Adipocyte (in vitro differentiated cells): ENCODE results near the gene BICRAL.
"Not testable (repeated sequence)": the region's sequence is repeated elsewhere in the genome, so short reads cannot be mapped to it uniquely, and the experiment has no call there.

Experiments
- DNase-seq: peaks from one replicate; pipeline ENCODE4 v3.0.0-alpha.2; 2015; ENCODE audit warnings: low read depth
- H3K27me3 ChIP-seq: replicated peaks from 2 replicates; pipeline ENCODE4 v1.7.0; 2013; ENCODE audit warnings: mild to moderate bottlenecking, low read length, moderate library complexity; ENCODE audit not compliant: control insufficient read depth, insufficient read depth
- H3K36me3 ChIP-seq: 2 replicates; pipeline ENCODE4 v1.7.0; 2013; ENCODE audit warnings: low read length, mild to moderate bottlenecking, moderate library complexity; ENCODE audit not compliant: control insufficient read depth, insufficient read depth, severe bottlenecking
- H3K4me1 ChIP-seq: 2 replicates; pipeline ENCODE4 v1.7.0; 2013; ENCODE audit warnings: mild to moderate bottlenecking, low read length, moderate library complexity; ENCODE audit not compliant: control insufficient read depth, insufficient read depth
- H3K4me3 ChIP-seq: 2 replicates; pipeline ENCODE4 v1.7.0; 2013; ENCODE audit warnings: mild to moderate bottlenecking, low read length, moderate library complexity
- H3K9ac ChIP-seq: 2 replicates; pipeline ENCODE4 v1.7.0; 2013; ENCODE audit warnings: mild to moderate bottlenecking, low read length, moderate library complexity
- H3K9me3 ChIP-seq: 2 replicates; pipeline ENCODE4 v1.7.0; 2013; ENCODE audit warnings: mild to moderate bottlenecking, low read length, moderate library complexity; ENCODE audit not compliant: control insufficient read depth

Gene BICRAL

DNA sequence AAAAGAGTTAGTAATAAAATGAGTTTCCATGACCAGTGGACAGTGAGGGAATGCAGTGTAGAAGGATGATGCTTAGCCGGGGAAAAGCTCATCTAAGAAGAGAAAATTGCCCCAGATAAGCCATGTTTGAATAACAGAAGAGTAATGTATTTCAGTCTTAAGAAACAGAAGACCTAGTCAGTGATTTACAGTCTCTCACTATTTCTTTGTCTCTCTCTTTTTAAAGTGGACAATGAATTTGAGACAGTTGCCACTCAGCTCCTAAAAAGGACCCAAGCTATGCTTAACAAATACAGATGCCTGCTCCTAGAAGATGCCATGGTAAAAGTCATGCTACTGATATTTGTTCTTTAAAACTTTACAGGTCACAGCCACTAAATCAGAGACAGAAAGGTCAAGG lies 78.2 kb downstream of the BICRAL start:
- Histone ChIP-seq H3K36me3 (peaks cover 76% of the 10 kb centered on the region), H3K4me1 (peaks cover 3% of the 10 kb centered on the region), H3K9ac (no peak overlapping the region), H3K9me3 (no peaks in the 10 kb centered on the region), H3K4me3 (no peak overlapping the region), H3K27me3 (no peaks in the 10 kb centered on the region)
- DNase-seq, result no peak

- no peak overlapping the region for H3K4me3 ChIP-seq
- peaks cover 3% of the 10 kb centered on the region for H3K4me1 ChIP-seq
- no peaks in the 10 kb centered on the region for H3K27me3 ChIP-seq
- no peaks in the 10 kb centered on the region for H3K9me3 ChIP-seq
- no peak for DNase-seq
- H3K36me3 ChIP-seq, result peaks cover 75% of the 10 kb centered on the region
- H3K9ac ChIP-seq, result no peak overlapping the region
These were observed 78.6 kb downstream of the BICRAL start for GRCh38 chr6:42860481-42860880.

DNA sequence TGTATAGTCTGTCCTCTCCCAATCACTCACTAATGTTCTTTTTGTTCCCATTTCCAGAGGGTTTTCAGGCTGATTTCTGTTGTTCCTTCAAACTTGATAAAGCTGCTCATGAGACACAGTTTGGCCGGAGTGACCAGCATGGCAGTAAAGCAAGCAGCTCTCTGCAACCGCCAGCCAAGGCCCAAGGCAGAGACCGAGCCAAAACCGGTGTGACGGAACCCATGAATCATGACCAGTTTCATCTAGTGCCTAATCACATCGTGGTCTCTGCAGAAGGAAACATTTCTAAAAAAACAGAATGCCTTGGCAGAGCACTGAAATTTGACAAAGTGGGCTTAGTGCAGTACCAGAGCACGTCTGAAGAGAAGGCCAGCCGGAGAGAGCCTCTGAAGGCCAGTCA lies 82.8 kb downstream of the BICRAL start:
- H3K4me3 ChIP-seq, result no peak overlapping the region
- H3K4me1 ChIP-seq, result peaks cover 3% of the 10 kb centered on the region
- H3K36me3 ChIP-seq, result peaks cover 59% of the 10 kb centered on the region
- H3K27me3 ChIP-seq, result no peaks in the 10 kb centered on the region
- no peak overlapping the region for H3K9ac ChIP-seq
- H3K9me3 ChIP-seq, result no peaks in the 10 kb centered on the region
- DNase-seq, result no peak

GRCh38 chr6:42870145-42870936 lies 88.5 kb downstream of the BICRAL start:
- H3K36me3 ChIP-seq, result peaks cover 16% of the 10 kb centered on the region
- no peak for DNase-seq
- H3K4me1 ChIP-seq, result peaks cover 3% of the 10 kb centered on the region
- H3K27me3 ChIP-seq, result no peaks in the 10 kb centered on the region
- H3K9ac ChIP-seq, result no peak overlapping the region
- H3K4me3 ChIP-seq, result no peak overlapping the region
- H3K9me3 ChIP-seq, result no peaks in the 10 kb centered on the region

DNA sequence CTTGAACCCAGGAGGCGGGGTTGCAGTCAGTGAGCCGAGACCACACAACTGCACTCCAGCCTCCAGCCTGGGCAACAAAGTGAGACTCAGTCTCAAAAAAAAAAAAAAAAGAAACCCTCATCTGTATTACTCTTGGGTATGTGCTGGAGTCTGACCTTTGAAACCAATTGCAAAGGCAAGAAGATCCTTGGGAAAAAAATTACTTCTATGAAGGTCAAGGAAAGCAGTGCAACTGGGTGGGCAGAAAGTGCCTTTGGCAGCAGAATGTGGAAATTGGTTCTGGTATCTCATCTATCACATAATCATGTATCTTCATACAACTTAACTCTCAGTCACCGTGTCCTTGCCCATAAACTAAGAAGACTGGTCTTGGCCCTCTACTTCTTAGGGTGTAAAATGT lies 89.9 kb downstream of the BICRAL start:
- no peak overlapping the region for H3K4me3 ChIP-seq
- peaks cover 4% of the 10 kb centered on the region for H3K36me3 ChIP-seq
- no peaks in the 10 kb centered on the region for H3K27me3 ChIP-seq
- no peaks in the 10 kb centered on the region for H3K9me3 ChIP-seq
- H3K4me1 ChIP-seq, result peaks cover 3% of the 10 kb centered on the region
- no peak for DNase-seq
- H3K9ac ChIP-seq, result no peak overlapping the region

DNA sequence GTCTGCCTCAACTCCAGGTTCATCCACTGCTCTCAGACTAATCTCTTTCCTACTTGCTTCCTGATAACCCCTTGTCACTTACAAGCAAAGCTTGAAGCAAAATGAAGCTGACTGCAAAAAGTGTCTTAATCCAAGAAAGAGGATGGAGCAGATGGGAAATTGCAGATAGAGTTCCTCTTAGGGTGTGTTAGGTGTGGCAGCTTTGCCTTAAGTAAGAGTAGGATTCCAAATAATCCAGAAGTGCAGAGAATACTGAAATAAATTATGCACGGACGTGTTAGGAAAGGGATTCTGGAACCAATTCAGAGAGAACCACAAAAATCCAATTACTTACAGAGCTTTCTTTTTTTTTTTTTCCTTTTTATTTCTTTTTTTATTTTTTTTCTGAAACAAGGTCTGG lies 91.5 kb downstream of the BICRAL start:
- DNase-seq, result no peak
- no peak overlapping the region for H3K9ac ChIP-seq
- H3K36me3 ChIP-seq, result no peaks in the 10 kb centered on the region
- H3K4me3 ChIP-seq, result no peak overlapping the region
- no peaks in the 10 kb centered on the region for H3K9me3 ChIP-seq
- H3K27me3 ChIP-seq, result no peaks in the 10 kb centered on the region
- H3K4me1 ChIP-seq, result peaks cover 7% of the 10 kb centered on the region

GRCh38 chr6:42877695-42878094 lies 95.8 kb downstream of the BICRAL start:
- Histone ChIP-seq H3K36me3 (peaks cover 8% of the 10 kb centered on the region), H3K4me1 (peaks cover 10% of the 10 kb centered on the region), H3K27me3 (no peaks in the 10 kb centered on the region), H3K9me3 (no peaks in the 10 kb centered on the region), H3K4me3 (no peak overlapping the region), H3K9ac (peak overlapping the region; percentile 58)
- DNase-seq, result no peak

DNA sequence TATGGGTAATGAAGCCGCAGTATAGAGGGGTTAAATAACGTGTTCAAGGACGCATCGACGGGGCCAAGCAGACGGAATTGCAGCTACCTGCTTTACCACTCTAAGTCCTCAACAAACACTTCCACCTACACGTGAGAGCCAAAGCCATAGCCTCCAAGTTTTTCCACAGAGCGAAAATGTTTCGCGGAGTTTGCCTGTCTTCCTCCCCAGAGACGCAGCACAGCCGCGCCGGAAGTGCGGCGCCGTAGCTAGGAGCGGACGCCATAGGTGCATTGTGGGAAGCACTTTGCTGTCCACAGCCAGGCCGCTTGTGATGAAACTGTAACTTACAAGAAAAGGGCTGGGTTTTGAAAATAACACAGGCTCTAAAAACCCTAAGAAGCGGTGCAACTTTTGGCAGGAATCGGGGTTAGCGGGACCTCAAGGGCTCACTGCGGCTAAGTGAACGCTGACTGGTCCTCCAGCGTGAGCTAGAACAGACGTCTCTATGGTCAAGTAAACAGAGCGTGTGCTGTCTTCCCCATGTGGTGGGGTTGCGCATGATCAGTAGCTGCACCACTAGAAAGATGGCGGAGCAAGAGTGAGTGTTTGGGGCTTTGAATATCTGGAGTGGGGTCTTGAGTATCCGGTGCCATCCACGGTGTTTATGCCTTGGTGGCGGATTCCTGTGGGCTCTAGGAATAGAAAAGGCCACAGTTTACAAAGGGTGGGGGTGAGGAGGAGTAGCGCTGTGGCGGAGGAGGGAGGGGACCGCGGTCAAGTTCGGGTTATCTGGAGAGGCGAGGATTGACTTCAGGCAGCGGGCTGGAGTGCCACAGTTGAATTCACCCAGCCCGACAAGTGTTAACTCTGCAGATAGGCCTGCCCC lies 97.8 kb downstream of the BICRAL start, which contains the start of gene RPL7L1:
RPL7L1 (plus strand) TSS at position 245 of the 868 bp plus-strand sequence; CDS start at position 540, 295 bp downstream.
- Histone ChIP-seq H3K4me3 (peak within 1 kb of the TSS; percentile 84), H3K9me3 (no peaks in the 10 kb centered on the region), H3K9ac (peak within 1 kb of the TSS; percentile 92), H3K4me1 (peaks cover 7% of the 10 kb centered on the region), H3K36me3 (peaks cover 28% of the 10 kb centered on the region), H3K27me3 (no peaks in the 10 kb centered on the region)
- peak; percentile 92 for DNase-seq

DNA sequence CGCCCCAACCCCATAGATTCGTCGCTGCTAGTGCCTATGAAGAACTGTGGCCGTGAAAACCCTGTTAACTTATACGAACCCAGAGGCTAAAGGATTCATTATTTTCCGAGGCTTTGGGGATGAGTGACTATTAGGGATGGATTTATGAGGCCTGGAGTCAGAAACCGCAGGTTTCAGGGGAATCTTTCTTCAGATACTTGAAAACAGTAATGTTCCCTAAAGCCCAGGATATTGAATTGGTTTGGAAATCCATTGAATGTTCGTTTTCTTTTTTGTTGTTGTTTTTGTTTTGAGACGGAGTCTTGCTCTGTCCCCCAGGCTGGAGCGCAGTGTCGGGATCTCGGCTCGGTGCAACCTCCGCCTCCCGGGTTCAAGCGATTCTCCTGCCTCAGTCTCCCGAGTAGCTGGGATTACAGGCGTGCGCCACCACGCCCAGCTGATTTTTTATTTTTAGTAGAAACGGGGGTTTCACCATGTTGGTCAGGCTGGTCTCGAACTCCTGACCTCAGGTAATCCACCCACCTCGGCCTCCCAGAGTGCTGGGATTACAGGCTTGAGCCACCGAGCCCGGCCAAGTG lies 98.5 kb downstream of the BICRAL start:
- not testable (repeated sequence) for H3K27me3 ChIP-seq, H3K4me1 ChIP-seq, H3K9me3 ChIP-seq, DNase-seq
- peak overlapping the region; percentile 84 for H3K4me3 ChIP-seq
- peaks cover 35% of the 10 kb centered on the region for H3K36me3 ChIP-seq
- peak overlapping the region; percentile 92 for H3K9ac ChIP-seq

GRCh38 chr6:42880871-42881270 lies 99.0 kb downstream of the BICRAL start:
- not testable (repeated sequence) for DNase-seq
- Histone ChIP-seq H3K4me3 (peak overlapping the region; percentile 84), H3K36me3 (peaks cover 40% of the 10 kb centered on the region)

DNA sequence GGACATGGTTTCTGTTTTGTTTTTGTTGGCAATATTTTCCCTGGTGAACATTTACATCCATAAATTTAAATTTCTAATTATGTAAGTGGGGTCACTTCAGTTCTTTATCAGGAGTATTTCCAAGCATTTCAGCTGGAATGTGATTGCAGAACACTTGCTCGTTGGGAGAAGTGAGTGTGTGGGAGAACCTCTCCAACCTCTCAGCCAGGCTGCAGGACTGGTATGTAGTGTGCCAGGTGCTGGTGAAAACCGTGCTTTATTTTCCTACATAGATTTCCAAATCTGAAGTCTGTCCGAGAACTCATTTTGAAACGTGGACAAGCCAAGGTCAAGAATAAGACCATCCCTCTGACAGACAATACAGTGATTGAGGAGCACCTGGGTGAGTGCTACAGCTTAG lies 103.8 kb downstream of the BICRAL start:
- Histone ChIP-seq H3K27me3 (no peaks in the 10 kb centered on the region), H3K9me3 (no peaks in the 10 kb centered on the region), H3K9ac (no peak overlapping the region), H3K4me3 (no peak overlapping the region), H3K4me1 (peaks cover 8% of the 10 kb centered on the region), H3K36me3 (peaks cover 57% of the 10 kb centered on the region)
- no peak for DNase-seq

More at GRCh38 chr6:42880871-42881270, 99.0 kb downstream of the BICRAL start:
- H3K27me3 ChIP-seq, H3K9me3 ChIP-seq, H3K4me1 ChIP-seq: not testable (repeated sequence)
- H3K9ac ChIP-seq, result peak overlapping the region; percentile 92
